SH-SY5Y (cell line): ENCODE measurements around the gene FRMD4A.

Experiments
- GATA2 ChIP-seq: IDR thresholded peaks from 2 replicates; pipeline ENCODE4 v1.6.1; 2011; ENCODE audit warnings: mild to moderate bottlenecking, low read depth, low read length
- GATA3 ChIP-seq: IDR thresholded peaks from 2 replicates; pipeline ENCODE4 v1.6.1; 2011; ENCODE audit warnings: low read depth, mild to moderate bottlenecking, low read length, moderate library complexity

Gene FRMD4A

GRCh38 chr10:13905281-13905680 is 425.4 kb downstream of the FRMD4A start:
- no peak for TF ChIP-seq GATA3
- no peak for TF ChIP-seq GATA2

- no peak for TF ChIP-seq GATA3
- no peak for TF ChIP-seq GATA2
Measured at GRCh38 chr10:13904064-13904463, 426.7 kb downstream of the FRMD4A start.

DNA sequence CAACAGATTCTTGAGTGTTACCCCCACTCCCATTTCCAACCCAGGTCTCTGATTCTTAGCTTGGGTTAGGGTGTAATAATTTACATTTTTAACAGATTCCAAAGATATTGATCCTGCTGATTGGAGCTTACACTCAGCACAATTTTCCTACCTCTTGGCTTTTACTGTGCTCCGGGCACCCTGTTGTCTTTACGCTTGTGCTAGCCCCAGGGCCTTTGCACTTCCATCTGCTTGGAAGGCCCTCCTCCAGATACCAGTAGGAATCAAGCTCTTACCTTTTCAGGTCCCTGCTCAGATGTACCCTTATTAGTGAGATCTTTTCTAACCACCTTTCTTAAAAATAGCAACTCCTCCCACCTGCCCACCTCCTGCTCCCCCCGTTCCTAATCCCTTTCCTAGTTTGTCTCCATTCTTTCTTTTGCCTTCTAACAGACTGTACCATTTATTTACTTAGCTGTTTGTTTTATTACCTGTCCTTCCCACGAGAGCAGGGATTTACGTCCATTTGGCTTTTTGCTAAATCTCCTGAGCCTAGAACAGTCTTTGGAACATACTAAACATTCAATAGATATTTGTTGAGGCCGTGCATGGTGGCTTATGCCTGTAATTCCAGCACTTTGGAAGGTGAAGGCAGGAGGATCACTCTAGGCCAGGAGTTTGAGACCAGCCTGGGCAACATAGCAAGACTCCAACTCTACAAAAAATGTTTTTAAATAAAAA is 427.7 kb downstream of the FRMD4A start:
- TF ChIP-seq GATA2 (no peak), GATA3 (no peak)

DNA sequence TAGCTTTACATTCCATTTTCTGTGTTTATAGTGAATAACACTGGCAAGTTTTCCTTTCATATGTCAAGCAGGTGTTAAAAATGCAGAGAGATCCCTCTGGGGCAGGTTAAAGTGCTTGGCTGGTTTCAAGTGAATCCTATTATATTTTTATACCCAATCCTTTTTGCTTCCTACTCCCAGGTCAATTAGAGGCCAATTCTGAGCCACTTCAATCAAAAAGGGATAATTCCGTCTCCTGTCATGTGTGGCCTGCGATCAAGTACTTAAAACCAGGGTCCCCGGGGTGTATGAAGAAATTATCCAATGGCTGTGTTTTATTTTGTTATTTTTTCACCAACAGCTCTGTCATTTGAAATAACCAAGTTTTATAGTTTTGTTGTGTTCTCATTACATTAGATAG is 430.8 kb downstream of the FRMD4A start:
- no peak for TF ChIP-seq GATA3

GRCh38 chr10:13894412-13895093 is 436.2 kb downstream of the FRMD4A start:
- TF ChIP-seq GATA2 (no peak), GATA3 (no peak; the same call in 1 of the 2 replicates)

GRCh38 chr10:13893926-13894325 is 436.8 kb downstream of the FRMD4A start:
- TF ChIP-seq GATA3, result peak; percentile 71
- peak; percentile 91 for TF ChIP-seq GATA2

DNA sequence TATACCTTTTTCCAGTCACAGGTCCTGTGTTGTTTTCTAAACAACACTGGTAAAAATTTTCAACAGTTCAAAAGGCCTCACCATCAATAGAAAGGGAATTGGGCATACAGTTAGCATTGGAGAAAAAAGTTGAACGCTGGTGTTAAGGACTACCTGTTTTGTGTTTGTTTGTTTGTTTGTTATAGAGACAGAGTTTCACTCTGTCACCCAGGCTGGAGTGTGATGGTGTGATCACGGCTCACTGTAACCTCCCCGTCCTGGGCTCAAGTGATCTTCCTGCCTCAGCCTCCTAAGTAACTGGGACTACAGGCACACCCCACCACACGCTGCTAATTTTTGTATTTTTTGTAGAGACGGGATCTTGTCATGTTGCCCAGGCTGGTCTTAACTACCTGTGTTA is 437.9 kb downstream of the FRMD4A start:
- no peak for TF ChIP-seq GATA3

DNA sequence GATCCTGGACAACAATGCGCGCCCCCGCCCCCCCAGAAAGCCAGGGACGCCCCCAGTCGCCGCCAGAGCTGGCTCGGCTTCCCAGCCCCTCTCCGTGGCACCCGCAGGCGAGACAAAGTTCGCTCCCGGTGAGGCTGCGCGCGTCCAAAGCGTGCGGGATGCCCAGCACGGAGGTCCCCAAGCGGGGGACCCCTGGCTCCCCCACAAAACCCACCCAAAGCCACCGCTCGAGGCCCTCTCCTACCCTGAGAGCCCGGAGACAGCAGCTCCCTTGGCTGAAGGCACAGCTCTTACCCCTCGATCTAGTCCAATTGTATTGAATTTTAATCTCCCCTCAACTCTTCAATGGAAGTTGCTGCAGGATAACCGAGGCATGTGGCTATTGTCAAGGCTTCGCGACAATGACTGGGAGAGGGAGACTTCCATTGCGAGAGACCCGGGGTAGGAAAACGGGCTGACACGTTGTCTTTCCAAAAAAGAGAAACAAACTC is 438.7 kb downstream of the FRMD4A start:
- TF ChIP-seq GATA2 (no peak), GATA3 (no peak)

GRCh38 chr10:13891128-13892000 is 439.4 kb downstream of the FRMD4A start:
- no peak for TF ChIP-seq GATA2
- TF ChIP-seq GATA3, result no peak

- TF ChIP-seq GATA2, result no peak
- TF ChIP-seq GATA3, result no peak
Measured at GRCh38 chr10:13890233-13891127, 440.2 kb downstream of the FRMD4A start.

DNA sequence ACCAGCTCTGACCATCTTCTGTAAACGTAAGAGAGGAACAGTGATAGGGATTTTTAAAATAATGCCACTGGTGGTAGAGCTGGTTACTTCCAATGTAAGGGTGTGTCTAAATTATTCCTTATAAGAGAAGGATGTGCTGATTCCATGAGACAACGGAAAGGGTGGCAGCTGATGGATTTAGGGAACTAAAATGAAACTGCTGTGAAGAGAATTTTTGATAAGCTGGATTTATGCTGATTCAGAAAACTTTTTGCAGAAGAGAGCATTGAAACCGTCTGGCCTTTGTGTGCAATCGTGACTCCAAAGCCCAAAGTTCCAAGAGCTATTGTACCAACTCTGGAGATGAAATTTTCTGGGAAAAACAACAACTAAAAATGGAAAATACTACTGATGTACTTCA is 443.0 kb downstream of the FRMD4A start:
- TF ChIP-seq GATA3 (no peak), GATA2 (no peak)

GRCh38 chr10:13885238-13885990 is 445.3 kb downstream of the FRMD4A start:
- TF ChIP-seq GATA3 (no peak), GATA2 (no peak)
